ENCODE results near the gene DDRGK1.

The DDRGK1 gene

GRCh38 chr20:3243718-3244358 lies 39.4 kb upstream of the DDRGK1 start:
- H3K9ac ChIP-seq (ENCODE audit: low read depth in 1 of 2, low read length in 2 of 2) = no peak overlapping the region
- no peaks in the 10 kb centered on the region for H3K9me3 ChIP-seq (ENCODE audit: control insufficient read depth in 1 of 2, low read length in 2 of 2)
- peaks cover 21 to 29% of the 10 kb centered on the region in 2 donors for H3K27me3 ChIP-seq (ENCODE audit: control insufficient read depth in 1 of 2, insufficient read depth in 2 of 2, low read length in 2 of 2)
- H3K36me3 ChIP-seq (ENCODE audit: control insufficient read depth in 1 of 2, insufficient read depth in 2 of 2, low read length in 2 of 2) = no peaks in the 10 kb centered on the region
- no peak overlapping the region for H3K27ac ChIP-seq (ENCODE audit: low read depth, low read length)
- H3K4me1 ChIP-seq (ENCODE audit: control insufficient read depth in 1 of 2, insufficient read depth in 2 of 2, low read length in 2 of 2) = peaks cover 3 to 16% of the 10 kb centered on the region in 2 donors
- no peak overlapping the region for H3K4me3 ChIP-seq (ENCODE audit: low read depth in 1 of 2, low read length in 2 of 2)

- no peak overlapping the region for H3K27ac ChIP-seq (ENCODE audit: low read depth, low read length)
- no peaks in the 10 kb centered on the region for H3K36me3 ChIP-seq (ENCODE audit: control insufficient read depth in 1 of 2, insufficient read depth in 2 of 2, low read length in 2 of 2)
- no peaks in the 10 kb centered on the region for H3K9me3 ChIP-seq (ENCODE audit: control insufficient read depth in 1 of 2, low read length in 2 of 2)
- no peak overlapping the region for H3K9ac ChIP-seq (ENCODE audit: low read depth in 1 of 2, low read length in 2 of 2)
- no peak overlapping the region for H3K4me3 ChIP-seq (ENCODE audit: low read depth in 1 of 2, low read length in 2 of 2)
- H3K27me3 ChIP-seq (ENCODE audit: control insufficient read depth in 1 of 2, insufficient read depth in 2 of 2, low read length in 2 of 2) = peaks cover 30 to 31% of the 10 kb centered on the region in 2 donors
- peaks cover 9 to 17% of the 10 kb centered on the region in 2 donors for H3K4me1 ChIP-seq (ENCODE audit: control insufficient read depth in 1 of 2, insufficient read depth in 2 of 2, low read length in 2 of 2)
Measured at GRCh38 chr20:3242172-3242692, 37.8 kb upstream of the DDRGK1 start.

- H3K4me1 ChIP-seq (ENCODE audit: control insufficient read depth in 1 of 2, insufficient read depth in 2 of 2, low read length in 2 of 2) = peaks cover 9 to 17% of the 10 kb centered on the region in 2 donors
- no peak overlapping the region for H3K9ac ChIP-seq (ENCODE audit: low read depth in 1 of 2, low read length in 2 of 2)
- no peak overlapping the region for H3K4me3 ChIP-seq (ENCODE audit: low read depth in 1 of 2, low read length in 2 of 2)
- H3K27me3 ChIP-seq (ENCODE audit: control insufficient read depth in 1 of 2, insufficient read depth in 2 of 2, low read length in 2 of 2) = peaks cover 41 to 43% of the 10 kb centered on the region in 2 donors
- no peaks in the 10 kb centered on the region for H3K36me3 ChIP-seq (ENCODE audit: control insufficient read depth in 1 of 2, insufficient read depth in 2 of 2, low read length in 2 of 2)
- no peak overlapping the region for H3K27ac ChIP-seq (ENCODE audit: low read depth, low read length)
- H3K9me3 ChIP-seq (ENCODE audit: control insufficient read depth in 1 of 2, low read length in 2 of 2) = no peaks in the 10 kb centered on the region
Measured at GRCh38 chr20:3240776-3241363, 36.4 kb upstream of the DDRGK1 start.

GRCh38 chr20:3239867-3240775 lies 35.6 kb upstream of the DDRGK1 start:
- H3K27ac ChIP-seq (ENCODE audit: low read depth, low read length) = no peak overlapping the region
- peaks cover 46 to 49% of the 10 kb centered on the region in 2 donors for H3K27me3 ChIP-seq (ENCODE audit: control insufficient read depth in 1 of 2, insufficient read depth in 2 of 2, low read length in 2 of 2)
- H3K9me3 ChIP-seq (ENCODE audit: control insufficient read depth in 1 of 2, low read length in 2 of 2) = no peaks in the 10 kb centered on the region
- peak overlapping the region; percentile 32 to 43 for H3K9ac ChIP-seq (ENCODE audit: low read depth in 1 of 2, low read length in 2 of 2)
- H3K4me3 ChIP-seq (ENCODE audit: low read depth in 1 of 2, low read length in 2 of 2) = peak overlapping the region; percentile 69 to 72
- no peaks in the 10 kb centered on the region for H3K36me3 ChIP-seq (ENCODE audit: control insufficient read depth in 1 of 2, insufficient read depth in 2 of 2, low read length in 2 of 2)
- H3K4me1 ChIP-seq (ENCODE audit: control insufficient read depth in 1 of 2, insufficient read depth in 2 of 2, low read length in 2 of 2) = peaks cover 9 to 17% of the 10 kb centered on the region in 2 donors

GRCh38 chr20:3239026-3239866 lies 34.8 kb upstream of the DDRGK1 start, which contains the start of gene SLC4A11:
SLC4A11 (minus strand) TSS chr20:3239190; CDS start chr20:3239137, 53 bp downstream.
- Histone ChIP-seq H3K4me3 (ENCODE audit: low read depth in 1 of 2, low read length in 2 of 2) (peak within 1 kb of the TSS; percentile 69 to 72), H3K9ac (ENCODE audit: low read depth in 1 of 2, low read length in 2 of 2) (peak within 1 kb of the TSS; percentile 32 to 43), H3K36me3 (ENCODE audit: control insufficient read depth in 1 of 2, insufficient read depth in 2 of 2, low read length in 2 of 2) (no peaks in the 10 kb centered on the region), H3K27me3 (ENCODE audit: control insufficient read depth in 1 of 2, insufficient read depth in 2 of 2, low read length in 2 of 2) (peaks cover 46 to 49% of the 10 kb centered on the region in 2 donors), H3K4me1 (ENCODE audit: control insufficient read depth in 1 of 2, insufficient read depth in 2 of 2, low read length in 2 of 2) (peaks cover 9 to 17% of the 10 kb centered on the region in 2 donors), H3K27ac (ENCODE audit: low read depth, low read length) (no peak within 1 kb of the TSS), H3K9me3 (ENCODE audit: control insufficient read depth in 1 of 2, low read length in 2 of 2) (no peaks in the 10 kb centered on the region)

GRCh38 chr20:3238616-3239025 lies 34.1 kb upstream of the DDRGK1 start:
- H3K27me3 ChIP-seq (ENCODE audit: control insufficient read depth in 1 of 2, insufficient read depth in 2 of 2, low read length in 2 of 2) = peaks cover 46 to 49% of the 10 kb centered on the region in 2 donors
- H3K36me3 ChIP-seq (ENCODE audit: control insufficient read depth in 1 of 2, insufficient read depth in 2 of 2, low read length in 2 of 2) = no peaks in the 10 kb centered on the region
- H3K4me1 ChIP-seq (ENCODE audit: control insufficient read depth in 1 of 2, insufficient read depth in 2 of 2, low read length in 2 of 2) = peaks cover 9 to 17% of the 10 kb centered on the region in 2 donors
- no peak overlapping the region for H3K27ac ChIP-seq (ENCODE audit: low read depth, low read length)
- no peaks in the 10 kb centered on the region for H3K9me3 ChIP-seq (ENCODE audit: control insufficient read depth in 1 of 2, low read length in 2 of 2)
- peak overlapping the region; percentile 69 to 72 for H3K4me3 ChIP-seq (ENCODE audit: low read depth in 1 of 2, low read length in 2 of 2)
- no peak overlapping the region for H3K9ac ChIP-seq (ENCODE audit: low read depth in 1 of 2, low read length in 2 of 2)

GRCh38 chr20:3237958-3238615 lies 33.6 kb upstream of the DDRGK1 start:
- Histone ChIP-seq H3K4me3 (ENCODE audit: low read depth in 1 of 2, low read length in 2 of 2) (peak overlapping the region; percentile 69 to 72), H3K9ac (ENCODE audit: low read depth in 1 of 2, low read length in 2 of 2) (no peak overlapping the region), H3K27me3 (ENCODE audit: control insufficient read depth in 1 of 2, insufficient read depth in 2 of 2, low read length in 2 of 2) (peaks cover 46 to 49% of the 10 kb centered on the region in 2 donors)

GRCh38 chr20:3237011-3237957 lies 32.8 kb upstream of the DDRGK1 start:
- H3K27ac ChIP-seq (ENCODE audit: low read depth, low read length) = no peak overlapping the region
- no peak overlapping the region for H3K4me3 ChIP-seq (ENCODE audit: low read depth in 1 of 2, low read length in 2 of 2)
- H3K4me1 ChIP-seq (ENCODE audit: control insufficient read depth in 1 of 2, insufficient read depth in 2 of 2, low read length in 2 of 2) = peaks cover 9 to 17% of the 10 kb centered on the region in 2 donors
- H3K27me3 ChIP-seq (ENCODE audit: control insufficient read depth in 1 of 2, insufficient read depth in 2 of 2, low read length in 2 of 2) = peaks cover 46 to 47% of the 10 kb centered on the region in 2 donors
- H3K9me3 ChIP-seq (ENCODE audit: control insufficient read depth in 1 of 2, low read length in 2 of 2) = no peaks in the 10 kb centered on the region
- no peak overlapping the region for H3K9ac ChIP-seq (ENCODE audit: low read depth in 1 of 2, low read length in 2 of 2)
- no peaks in the 10 kb centered on the region for H3K36me3 ChIP-seq (ENCODE audit: control insufficient read depth in 1 of 2, insufficient read depth in 2 of 2, low read length in 2 of 2)

More at GRCh38 chr20:3237958-3238615, 33.6 kb upstream of the DDRGK1 start:
- H3K4me1 ChIP-seq (ENCODE audit: control insufficient read depth in 1 of 2, insufficient read depth in 2 of 2, low read length in 2 of 2) = peaks cover 9 to 17% of the 10 kb centered on the region in 2 donors
- H3K36me3 ChIP-seq (ENCODE audit: control insufficient read depth in 1 of 2, insufficient read depth in 2 of 2, low read length in 2 of 2) = no peaks in the 10 kb centered on the region
- H3K27ac ChIP-seq (ENCODE audit: low read depth, low read length) = no peak overlapping the region
- no peaks in the 10 kb centered on the region for H3K9me3 ChIP-seq (ENCODE audit: control insufficient read depth in 1 of 2, low read length in 2 of 2)
